Activated T-cell treated with anti-CD3 and anti-CD28 coated beads for 4 hours (primary cell): ENCODE results near the gene FBXO9.

Experiments used
- DNase-seq: peaks from one replicate; pipeline ENCODE4 v3.0.0-alpha.2; 2020

Gene FBXO9

GRCh38 chr6:53139841-53140413, 74.7 kb downstream of the FBXO9 start:
- DNase-seq, result no peak

DNA sequence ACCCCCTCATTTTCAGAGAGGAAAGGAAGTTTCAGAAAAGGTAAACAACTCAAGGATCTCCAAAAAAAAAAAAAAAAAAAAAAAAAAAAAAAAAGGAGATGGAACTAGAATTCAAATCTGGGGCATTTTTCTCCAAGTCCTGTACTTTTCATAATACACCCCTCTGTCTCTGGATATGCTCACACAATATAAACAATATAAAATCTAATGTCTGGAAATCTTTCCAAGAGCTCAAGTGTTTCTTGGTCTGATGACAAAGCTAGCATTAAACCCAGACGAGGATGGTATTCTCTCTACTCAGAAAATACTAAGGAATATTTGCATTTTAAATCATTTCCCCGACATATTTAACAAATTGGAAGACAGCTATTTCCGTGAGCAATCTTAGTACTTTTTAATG, 77.6 kb downstream of the FBXO9 start:
- no peak for DNase-seq

DNA sequence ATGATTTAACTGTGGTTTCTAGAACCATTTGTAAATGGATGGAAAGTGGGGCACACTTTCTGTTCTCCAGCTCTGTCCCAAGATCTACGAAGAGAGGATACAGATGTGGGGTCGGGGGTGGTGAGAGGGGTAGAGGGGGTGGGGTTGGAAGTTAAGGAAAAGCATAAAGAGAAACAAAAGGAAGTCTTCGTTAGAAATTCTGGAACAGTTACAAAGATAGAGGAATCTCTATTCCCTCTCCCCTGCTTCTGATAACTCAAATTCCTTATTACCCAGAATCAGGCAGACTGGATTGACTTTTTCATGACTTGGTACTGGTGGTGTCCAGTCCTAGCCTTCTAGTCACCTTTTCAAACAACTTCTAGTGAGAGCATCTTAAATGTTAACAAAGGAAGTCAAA, 78.5 kb downstream of the FBXO9 start:
- no peak for DNase-seq

- no peak for DNase-seq
Observed at GRCh38 chr6:53144802-53145201, 79.6 kb downstream of the FBXO9 start.

DNA sequence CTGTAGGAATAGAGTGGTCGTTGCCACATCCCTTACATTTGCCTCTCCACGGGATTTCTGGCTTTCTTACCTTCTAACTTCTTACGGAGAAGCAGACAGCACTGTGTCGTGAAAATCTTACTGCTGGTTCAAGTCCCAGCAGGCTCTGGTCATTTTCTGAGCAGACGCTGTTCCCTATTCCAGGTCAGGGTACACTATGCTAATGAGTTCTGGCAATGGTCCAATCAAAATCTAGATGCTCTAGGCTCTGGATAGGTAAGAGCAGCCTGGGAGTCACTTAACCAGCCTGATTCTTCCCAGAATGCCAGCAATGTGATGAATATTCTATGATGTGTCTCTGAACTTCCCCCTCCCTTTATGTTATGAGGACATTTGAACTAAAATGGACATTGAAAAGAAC, 83.5 kb downstream of the FBXO9 start, which contains the start of gene GCM1:
GCM1 (minus strand) TSS at position 158 of the 400 bp plus-strand sequence. CDS start 3,209 bp downstream, outside the sequence.
- DNase-seq, result no peak
